Fibroblast of lung (primary cell): ENCODE results near the gene CDK6.

Source experiments
- EZH2 ChIP-seq: IDR thresholded peaks from 2 replicates; pipeline ENCODE4 v1.5.1; 2012; ENCODE audit warnings: low read length, control low read depth, mild to moderate bottlenecking; ENCODE audit errors: missing control alignments
- TF ChIP-seq, protein P1 (sequence below), 2 donors: IDR thresholded peaks in 1 of 2; conservative IDR thresholded peaks in 1 of 2; 1 replicate in 1 of 2; 2 replicates in 1 of 2; pipeline ENCODE4 v1.5.1; 2011 to 2012; ENCODE audit warnings: low read length in 2 of 2, control low read depth in 1 of 2, inconsistent platforms in 1 of 2, low read depth in 1 of 2, mild to moderate bottlenecking in 1 of 2

DNA sequence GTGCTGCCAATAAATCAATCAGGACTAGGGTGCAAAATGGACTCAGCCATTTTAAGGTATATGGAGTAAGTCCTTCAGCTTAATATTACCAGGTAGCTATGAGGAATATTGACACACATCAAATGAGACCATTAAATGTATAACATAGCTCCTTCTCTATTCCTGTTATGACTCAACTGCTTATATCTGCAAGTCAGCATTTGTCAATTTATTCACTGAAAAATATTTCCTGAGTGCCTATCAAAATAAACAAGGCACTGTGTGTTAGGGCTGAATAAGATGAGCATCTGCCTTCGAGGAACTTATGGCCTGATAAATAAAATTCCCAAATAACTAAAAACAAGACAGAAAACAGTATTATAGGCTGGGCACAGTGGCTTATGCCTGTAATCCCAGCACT lies 113.8 kb downstream of the CDK6 start:
- TF ChIP-seq, protein P1, sequence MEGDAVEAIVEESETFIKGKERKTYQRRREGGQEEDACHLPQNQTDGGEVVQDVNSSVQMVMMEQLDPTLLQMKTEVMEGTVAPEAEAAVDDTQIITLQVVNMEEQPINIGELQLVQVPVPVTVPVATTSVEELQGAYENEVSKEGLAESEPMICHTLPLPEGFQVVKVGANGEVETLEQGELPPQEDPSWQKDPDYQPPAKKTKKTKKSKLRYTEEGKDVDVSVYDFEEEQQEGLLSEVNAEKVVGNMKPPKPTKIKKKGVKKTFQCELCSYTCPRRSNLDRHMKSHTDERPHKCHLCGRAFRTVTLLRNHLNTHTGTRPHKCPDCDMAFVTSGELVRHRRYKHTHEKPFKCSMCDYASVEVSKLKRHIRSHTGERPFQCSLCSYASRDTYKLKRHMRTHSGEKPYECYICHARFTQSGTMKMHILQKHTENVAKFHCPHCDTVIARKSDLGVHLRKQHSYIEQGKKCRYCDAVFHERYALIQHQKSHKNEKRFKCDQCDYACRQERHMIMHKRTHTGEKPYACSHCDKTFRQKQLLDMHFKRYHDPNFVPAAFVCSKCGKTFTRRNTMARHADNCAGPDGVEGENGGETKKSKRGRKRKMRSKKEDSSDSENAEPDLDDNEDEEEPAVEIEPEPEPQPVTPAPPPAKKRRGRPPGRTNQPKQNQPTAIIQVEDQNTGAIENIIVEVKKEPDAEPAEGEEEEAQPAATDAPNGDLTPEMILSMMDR (conservative IDR thresholded peaks at IDR 0.05 in 1 of 2, IDR thresholded peaks at IDR 0.05 in 1 of 2; ENCODE audit: low read depth in 1 of 2, low read length in 2 of 2) = no peak
- no peak for TF ChIP-seq EZH2
